ENCODE measurements around the gene NAV1. TPM values are rescaled to one million over a fixed set of nuclear protein-coding genes. Genes with fewer than 3 reads are reported as not detected.
A peak's percentile ranks its signal among the peaks of the same experiment; 100 is the strongest.

The NAV1 gene
- total and polyA plus RNA-seq, 9 of the 15 experiments (the other 6 are each of a cell fraction or from before 2014, with no cell fraction given) = 0.91 to 16.8 (median 3.2) TPM

GRCh38 chr1:201554190-201554600 is 15.3 kb downstream of the NAV1 start (continued):
- TF ChIP-seq FOXA3 (CRISPR knock-in tag; conservative IDR thresholded peaks at IDR 0.05 in 1 of 2, IDR thresholded peaks at IDR 0.05 in 1 of 2) (no peak), PRPF4 (IDR thresholded peaks at IDR 0.05; ENCODE audit: insufficient read depth, low read depth, low read length, poor library complexity, severe bottlenecking) (no peak), ZSCAN32 (CRISPR knock-in tag; IDR thresholded peaks at IDR 0.05) (no peak), NFYB (IDR thresholded peaks at IDR 0.05; ENCODE audit: extremely low read depth, insufficient read length) (no peak), PHB2 (IDR thresholded peaks at IDR 0.05; ENCODE audit: low read depth) (no peak), ERF (CRISPR knock-in tag; IDR thresholded peaks at IDR 0.05) (peak; percentile 80; the same call in 1 of the 2 replicates), BCL6 (CRISPR knock-in tag; IDR thresholded peaks at IDR 0.05) (no peak), FOXP4 (CRISPR knock-in tag; IDR thresholded peaks at IDR 0.05; ENCODE audit: borderline replicate concordance) (no peak), KLF16 (IDR thresholded peaks at IDR 0.05) (no peak), PBX2 (CRISPR knock-in tag; IDR thresholded peaks at IDR 0.05; ENCODE audit: low read depth) (no peak), PBX2 (tag; conservative IDR thresholded peaks at IDR 0.05; ENCODE audit: low read depth) (peak; percentile 53), SMARCA5 (IDR thresholded peaks at IDR 0.05) (no peak), ARHGAP35 (IDR thresholded peaks at IDR 0.05; ENCODE audit: partially characterized antibody) (no peak), ZNF347 (CRISPR knock-in tag; IDR thresholded peaks at IDR 0.05; ENCODE audit: low read depth) (no peak), POLR2G (IDR thresholded peaks at IDR 0.05; ENCODE audit: low read depth, low read length) (no peak), MEF2A (IDR thresholded peaks at IDR 0.05; ENCODE audit: control insufficient read depth, low read depth, low read length) (no peak), ZNF3 (CRISPR knock-in tag; IDR thresholded peaks at IDR 0.05) (no peak), RAD51 (IDR thresholded peaks at IDR 0.05; ENCODE audit: borderline replicate concordance, low read depth) (no peak), TBL1XR1 (IDR thresholded peaks at IDR 0.05; ENCODE audit: low read length in 2 of 2) (no peak), THRB (CRISPR knock-in tag; conservative IDR thresholded peaks at IDR 0.05) (0 out of 2 replicates have a peak, but pooled peaks have one; percentile 62), CTCFL (IDR thresholded peaks at IDR 0.05; ENCODE audit: borderline replicate concordance, insufficient read depth, low read depth, low read length, poor library complexity, severe bottlenecking) (no peak), SNRNP70 (optimal IDR thresholded peaks at IDR 0.05; ENCODE audit: low read depth, low read length) (no peak)

Measured in K562 (cell line).